GM03348 (cell line): Measurements from ENCODE around the gene ZNF710.
A peak's percentile ranks its signal among the peaks of the same experiment; 100 is the strongest.

Experiments
- DNase-seq: peaks from one replicate; pipeline ENCODE4 v3.0.0; 2012; ENCODE audit warnings: low spot score

The ZNF710 gene

DNA sequence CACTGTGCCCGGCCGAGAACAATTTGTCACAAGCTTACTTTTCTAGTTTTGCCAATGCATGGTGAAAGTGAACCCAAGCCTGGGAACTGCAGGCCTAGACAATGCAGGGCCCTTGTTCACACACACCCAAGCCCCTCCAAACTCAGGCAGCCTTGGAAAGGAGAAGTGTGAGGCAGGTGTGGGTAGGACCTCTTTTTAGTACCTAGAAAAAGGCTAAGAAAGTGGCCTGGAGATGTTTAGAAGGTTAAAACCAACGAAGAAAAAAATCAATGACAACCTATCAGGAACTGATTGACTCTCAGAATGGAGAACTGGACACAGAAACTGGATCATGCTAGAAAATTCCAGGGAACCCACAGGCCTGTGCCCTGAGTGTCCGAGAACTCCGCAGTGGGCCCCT lies 82.3 kb downstream of the ZNF710 start:
- no peak for DNase-seq

GRCh38 chr15:90083954-90084607 lies 83.0 kb downstream of the ZNF710 start:
- DNase-seq: no peak

- no peak for DNase-seq
Measured at GRCh38 chr15:90084876-90085423, 83.8 kb downstream of the ZNF710 start.

DNA sequence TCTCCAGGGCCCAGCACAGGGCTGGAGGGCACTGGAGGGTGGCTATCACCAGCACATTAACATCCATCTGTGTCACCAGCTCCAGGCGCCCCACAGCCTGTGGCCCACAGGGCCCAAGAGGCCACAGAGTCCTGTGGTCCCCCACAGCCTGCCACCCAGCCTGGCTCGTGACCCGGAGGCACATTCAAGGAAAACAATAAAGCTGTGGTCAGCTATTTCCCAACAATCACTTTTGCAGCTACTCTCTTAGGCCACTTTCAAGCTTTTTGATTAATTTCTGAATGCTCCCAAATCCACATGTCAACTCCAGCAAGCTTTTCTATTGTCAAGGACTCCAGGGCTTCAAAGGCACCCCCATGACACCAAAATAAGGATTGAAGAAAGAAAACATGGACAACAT lies 84.4 kb downstream of the ZNF710 start:
- DNase-seq: no peak

GRCh38 chr15:90086868-90087268 lies 85.7 kb downstream of the ZNF710 start:
- DNase-seq: peak; percentile 72

DNA sequence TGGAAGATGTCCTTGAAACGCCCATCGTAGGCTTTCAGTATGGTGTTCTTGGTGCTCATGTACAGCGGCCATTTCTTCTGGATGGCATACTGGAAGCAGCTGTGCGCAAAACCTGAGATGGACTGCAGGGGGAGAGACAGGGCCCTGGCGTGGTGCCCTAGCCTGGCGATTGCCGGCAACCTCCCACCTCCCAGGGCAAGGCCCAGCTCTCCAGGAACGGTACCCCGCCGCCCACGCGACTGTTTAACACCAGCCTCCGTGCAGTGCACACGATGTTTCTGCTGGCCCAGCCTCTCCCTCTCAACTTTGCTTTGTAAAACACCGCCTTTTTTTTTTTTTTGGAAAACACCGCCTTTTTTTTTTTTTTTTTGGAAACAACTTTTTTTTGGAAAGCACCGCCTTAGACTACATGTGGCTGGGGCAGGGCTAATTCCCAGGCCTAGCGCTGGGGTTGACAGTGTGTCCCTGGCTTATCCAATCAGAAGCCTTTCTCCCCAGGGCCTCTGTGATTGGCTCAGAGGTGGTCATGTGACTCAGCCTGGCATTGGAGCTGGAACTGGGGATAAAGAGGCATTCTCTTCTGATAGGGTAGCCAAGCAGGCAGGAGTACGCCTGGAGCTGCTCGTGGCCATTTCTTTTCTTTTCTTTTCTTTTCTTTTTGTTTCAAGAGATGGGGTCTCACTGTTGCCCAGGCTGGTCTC lies 86.5 kb downstream of the ZNF710 start:
- DNase-seq: peak; percentile 51

DNA sequence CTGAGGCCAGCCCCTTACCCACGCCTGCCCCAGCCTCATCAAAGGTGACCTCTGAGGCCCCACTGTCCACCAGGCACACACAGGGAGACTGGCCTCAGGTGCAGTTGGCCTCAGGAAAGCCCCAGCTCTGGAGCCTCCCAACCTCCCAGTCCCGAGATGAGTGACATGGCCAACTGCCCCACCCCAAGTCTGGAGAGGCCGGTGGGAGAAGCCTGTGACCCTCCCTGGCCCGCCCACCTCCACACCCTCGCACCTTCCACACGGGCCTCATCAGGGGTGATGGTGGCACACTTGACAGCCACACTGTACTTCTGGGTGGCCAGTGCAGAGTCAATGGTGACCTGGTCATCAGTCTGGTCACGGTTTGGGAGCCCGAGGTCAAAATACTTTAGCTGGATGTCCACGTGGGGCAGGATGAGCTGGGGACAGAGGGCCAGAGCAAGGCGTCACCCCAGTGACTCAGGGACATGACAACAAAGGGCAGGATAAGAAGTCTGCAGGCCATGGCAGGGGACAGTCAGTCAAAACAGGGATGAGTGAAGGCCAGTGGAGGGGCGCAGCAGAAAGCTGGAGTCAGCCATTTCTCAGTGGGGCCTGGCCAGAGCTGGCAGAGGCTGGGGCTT lies 89.2 kb downstream of the ZNF710 start:
- no peak for DNase-seq

DNA sequence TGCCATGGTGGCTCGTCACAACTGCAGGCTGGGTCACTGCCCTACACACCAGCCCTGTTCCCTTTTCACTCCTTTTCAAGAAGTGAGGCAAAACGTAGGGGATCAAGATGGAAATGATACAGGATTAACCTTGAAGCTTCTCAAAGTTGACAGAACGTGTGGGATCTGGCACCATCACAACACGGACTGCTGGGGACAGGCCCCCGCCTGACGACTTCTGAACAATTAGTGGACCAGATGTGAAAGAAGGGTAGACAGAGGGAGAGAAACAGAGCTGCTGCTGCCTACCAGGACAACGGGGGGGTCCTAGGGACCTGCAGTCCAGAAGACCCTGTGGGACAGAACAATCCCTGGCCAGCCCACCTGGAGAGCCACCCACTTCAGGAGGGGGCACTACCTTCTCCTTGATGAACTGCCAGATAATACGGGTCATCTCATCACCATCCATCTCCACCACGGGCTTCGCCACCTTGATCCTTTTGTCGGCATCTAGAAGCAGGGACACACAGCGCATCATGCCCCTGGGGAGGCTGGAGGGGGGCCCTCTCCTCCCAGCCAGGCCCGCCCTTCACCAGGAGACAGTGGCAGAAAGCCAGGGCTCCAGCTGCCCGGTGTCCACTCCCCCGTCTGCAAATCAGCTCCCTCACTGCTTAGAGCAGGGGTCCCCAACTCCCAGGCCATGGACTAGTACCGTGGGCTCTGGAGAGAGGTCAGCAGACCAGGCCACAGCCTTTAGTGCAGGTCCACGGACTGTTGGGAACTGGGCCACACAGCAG lies 90.2 kb downstream of the ZNF710 start:
- DNase-seq: no peak

DNA sequence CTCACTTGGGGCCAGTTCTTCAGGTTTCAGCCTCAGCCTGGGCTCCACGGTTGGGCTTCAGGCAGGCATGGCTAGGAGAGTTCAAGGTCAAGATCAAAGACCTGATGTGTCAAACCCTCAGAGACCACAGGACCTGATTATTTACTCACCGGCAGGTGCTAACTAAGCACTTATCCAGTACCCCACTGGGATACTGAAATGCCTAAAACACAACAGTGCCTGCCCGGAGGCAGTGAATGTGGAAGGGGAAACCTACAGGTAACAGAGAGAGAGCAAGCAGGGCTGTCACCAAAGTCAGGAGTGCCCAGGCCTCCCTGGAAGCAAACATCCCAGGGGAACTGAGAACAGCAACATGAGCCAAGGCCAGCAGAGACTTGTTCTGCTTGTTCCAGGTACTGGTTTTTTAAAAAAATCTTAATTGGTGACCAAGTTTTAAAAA lies 94.4 kb downstream of the ZNF710 start:
- DNase-seq: no peak

- no peak for DNase-seq
Measured at GRCh38 chr15:90097475-90097874, 96.4 kb downstream of the ZNF710 start.

GRCh38 chr15:90099072-90099867 lies 98.1 kb downstream of the ZNF710 start:
- no peak for DNase-seq

DNA sequence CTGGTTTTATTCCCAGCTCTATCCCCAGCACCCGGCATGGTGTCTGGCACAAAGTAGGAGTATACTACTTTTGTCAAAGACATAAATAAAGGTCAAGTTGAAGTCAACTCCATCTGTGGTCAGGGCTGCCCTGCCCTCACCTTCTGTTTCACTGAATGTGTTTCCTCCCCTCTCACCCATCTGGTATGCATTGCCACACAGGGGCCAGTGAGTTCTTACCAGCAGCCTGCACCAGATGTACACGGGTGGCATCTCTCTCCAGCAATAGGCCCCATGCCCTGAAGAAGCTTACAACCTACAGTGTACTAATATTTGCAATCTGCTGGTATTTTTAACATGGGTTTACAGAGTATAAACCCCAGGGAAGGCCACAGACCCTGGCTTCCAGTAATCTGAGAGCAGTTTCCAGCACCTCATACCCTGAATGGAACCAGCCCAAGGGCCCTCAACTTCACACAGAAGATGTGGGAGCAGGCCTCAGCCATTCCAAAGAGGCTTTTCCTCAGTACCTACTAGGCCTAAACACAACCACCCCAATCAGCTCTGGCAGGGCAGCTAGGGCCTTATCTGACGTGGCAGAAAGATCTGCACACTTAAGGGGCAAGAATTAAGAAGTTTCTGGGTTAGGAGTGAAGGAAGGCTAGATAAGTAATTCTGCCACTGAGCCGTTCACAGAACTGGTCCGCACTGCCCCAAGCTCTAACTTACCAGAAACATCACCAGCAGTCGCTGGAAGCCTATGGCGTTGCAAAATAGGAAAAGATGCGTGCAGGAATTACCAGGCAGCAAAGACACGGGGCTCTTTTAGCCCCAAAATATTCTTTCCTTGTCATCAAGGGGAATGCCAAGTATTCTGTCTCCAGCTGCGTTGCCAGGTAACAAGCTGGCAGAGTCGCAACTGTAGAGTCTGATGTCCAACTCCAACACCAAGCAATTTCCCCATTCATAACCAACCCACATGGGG lies 99.0 kb downstream of the ZNF710 start:
- DNase-seq: peak; percentile 71

- no peak for DNase-seq
Measured at GRCh38 chr15:90101130-90101968, 100.2 kb downstream of the ZNF710 start.

GRCh38 chr15:90101969-90102890 lies 101.1 kb downstream of the ZNF710 start, which contains the start of gene IDH2:
Gene IDH2, minus strand, starts transcription at chr15:90102468. Its CDS starts 78 bp downstream, at chr15:90102390.
- DNase-seq: peak; percentile 98

GRCh38 chr15:90103701-90104329 lies 102.7 kb downstream of the ZNF710 start:
- no peak for DNase-seq

GRCh38 chr15:90104551-90104950 lies 103.4 kb downstream of the ZNF710 start:
- DNase-seq: no peak

GRCh38 chr15:90105521-90105920 lies 104.4 kb downstream of the ZNF710 start:
- no peak for DNase-seq
